Stomach (tissue), 4 donors: ENCODE results near the gene PPP1R37.

Experiments used
- CTCF ChIP-seq, 7 experiments: fragments of 450-650 bp in 4 of 7; fragments of 200-600 bp in 3 of 7; sonication (generic) in 3 of 7; IDR thresholded peaks; one replicate each; pipeline ENCODE4 v1.5.1; 2016 to 2019; ENCODE audit warnings: antibody characterized with exemption in 7 of 7, control low read depth in 2 of 7, mild to moderate bottlenecking in 1 of 7
- POLR2AphosphoS5 ChIP-seq, 3 donors: sonication (generic); formaldehyde crosslinking; IDR thresholded peaks; one replicate each; pipeline ENCODE4 v1.6.1; 2016; ENCODE audit warnings: antibody characterized with exemption in 3 of 3

DNA sequence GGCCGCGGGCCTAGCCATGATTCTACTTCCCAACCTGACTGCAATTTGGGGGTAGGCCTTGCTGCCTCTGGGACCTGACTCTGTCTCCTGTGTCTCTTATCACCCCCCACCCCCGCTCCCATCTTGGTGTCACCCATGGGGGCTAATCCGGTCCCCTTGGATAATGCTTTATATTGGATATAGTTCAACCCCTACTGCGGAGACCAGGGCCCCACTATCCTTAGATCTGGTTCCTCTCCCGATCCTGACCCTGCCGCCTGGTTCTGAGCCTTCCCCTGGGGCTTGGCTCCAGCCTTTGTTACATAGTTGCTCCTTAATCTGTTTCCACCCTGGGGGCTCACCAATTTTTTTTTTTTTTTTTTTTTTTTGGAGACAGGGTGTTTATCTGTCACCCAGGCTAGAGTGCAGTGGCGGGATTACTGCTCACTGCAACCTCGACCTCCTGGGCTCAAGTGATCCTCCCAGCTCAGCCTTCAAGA is 87.0 kb downstream of the PPP1R37 start:
- TF ChIP-seq CTCF (IDR thresholded peaks at IDR 0.05) (no peak), POLR2AphosphoS5 (IDR thresholded peaks at IDR 0.05) (no peak)
